HepG2 (cell line): ENCODE measurements around the gene SSH3. TPM values are rescaled to one million over a fixed set of nuclear protein-coding genes. Genes with fewer than 3 reads are reported as not detected.

Source experiments
- ARNT ChIP-seq: fragments of 450-650 bp; IDR thresholded peaks from 2 replicates; pipeline ENCODE4 v1.6.1; 2017
- ATAD3A ChIP-seq: sonication (generic); formaldehyde crosslinking; IDR thresholded peaks from 2 replicates; pipeline ENCODE4 v1.4.0; 2020; ENCODE audit warnings: missing genetic modification reagents
- ELF3 ChIP-seq: IDR thresholded peaks from 2 replicates; pipeline ENCODE4 v1.6.1; 2016; ENCODE audit warnings: missing genetic modification reagents, missing compliant biosample characterization
- FOXK2 ChIP-seq: fragments of 450-650 bp; IDR thresholded peaks from 2 replicates; pipeline ENCODE4 v1.6.1; 2016
- NFKB2 ChIP-seq: sonication (generic); formaldehyde crosslinking; IDR thresholded peaks from 2 replicates; pipeline ENCODE4 v1.4.0; 2020; ENCODE audit warnings: missing genetic modification reagents, borderline replicate concordance
- REPIN1 ChIP-seq: sonication (generic); formaldehyde crosslinking; IDR thresholded peaks from 2 replicates; pipeline ENCODE4 v1.8.0; 2022; ENCODE audit warnings: missing genetic modification reagents, low read depth, mild to moderate bottlenecking, borderline replicate concordance
- RXRB ChIP-seq: IDR thresholded peaks from 2 replicates; pipeline ENCODE4 v1.6.1; 2016; ENCODE audit warnings: borderline replicate concordance, missing genetic modification reagents, missing compliant biosample characterization
- SNAPC5 ChIP-seq: sonication (generic); formaldehyde crosslinking; IDR thresholded peaks from 2 replicates; pipeline ENCODE4 v1.8.1; 2023; ENCODE audit warnings: mild to moderate bottlenecking, missing genetic modification reagents, borderline replicate concordance
- SOX6 ChIP-seq, 2 experiments: fragments of 450-650 bp in 1 of 2; sonication (generic) in 1 of 2; formaldehyde crosslinking in 1 of 2; IDR thresholded peaks; 2 replicates each; pipeline versions ENCODE4 v1.4.0 to v1.6.1; 2017 to 2020; ENCODE audit warnings: antibody characterized with exemption in 1 of 2, mild to moderate bottlenecking in 1 of 2, missing genetic modification reagents in 1 of 2
- ZBTB43 ChIP-seq: sonication (generic); formaldehyde crosslinking; conservative IDR thresholded peaks from 2 replicates; pipeline ENCODE4 v1.4.0; 2020; ENCODE audit warnings: missing genetic modification reagents
- ZFP1 ChIP-seq: IDR thresholded peaks from 2 replicates; pipeline ENCODE4 v1.6.1; 2016
- ZNF101 ChIP-seq: sonication (generic); formaldehyde crosslinking; IDR thresholded peaks from 2 replicates; pipeline ENCODE4 v1.4.0; 2020; ENCODE audit warnings: mild to moderate bottlenecking, low read depth, missing genetic modification reagents, borderline replicate concordance
- ZNF615 ChIP-seq: sonication (generic); formaldehyde crosslinking; IDR thresholded peaks from 2 replicates; pipeline ENCODE4 v1.5.0; 2020; ENCODE audit warnings: mild to moderate bottlenecking, missing genetic modification reagents, borderline replicate concordance
- ZNF768 ChIP-seq: sonication (generic); formaldehyde crosslinking; IDR thresholded peaks from 2 replicates; pipeline ENCODE4 v1.4.0; 2020; ENCODE audit warnings: missing genetic modification reagents
- ZSCAN31 ChIP-seq: sonication (generic); formaldehyde crosslinking; IDR thresholded peaks from 2 replicates; pipeline ENCODE4 v1.5.0; 2020; ENCODE audit warnings: low read depth, mild to moderate bottlenecking, missing genetic modification reagents
- polyA plus RNA-seq, 8 experiments: library from polyadenylated mRNA; depleted of rRNA in 3 of 8; stranded (reverse) in 7 of 8; unstranded in 1 of 8; fragments of >200 nt; fragmentation: Illumina TruSeq in 4 of 8; extraction: Trizol in 4 of 8; gene quantifications; 2 replicates each; pipeline versions ENCODE4 v1.2.1 to v1.2.3, GENCODE V29; 2011 to 2016; ENCODE audit warnings: low read depth in 4 of 8, missing spikeins in 1 of 8, mixed read lengths in 1 of 8; ENCODE audit not compliant: insufficient read depth in 1 of 8
- total RNA-seq, 5 experiments: library from RNA; depleted of rRNA; stranded (reverse); fragments of >200 nt; fragmentation: Illumina TruSeq; extraction: Trizol; gene quantifications; 2 replicates each; pipeline ENCODE4 v1.2.3, GENCODE V29; 2016; ENCODE audit warnings: low read depth in 1 of 5
- TF ChIP-seq, protein P1 (sequence below): sonication (generic); formaldehyde crosslinking; IDR thresholded peaks from 2 replicates; pipeline ENCODE4 v1.8.0; 2022; ENCODE audit warnings: mild to moderate bottlenecking, missing genetic modification reagents, moderate library complexity

The SSH3 gene
- total and polyA plus RNA-seq, 2 of the 13 experiments (the other 11 are each of a cell fraction or from before 2014, with no cell fraction given), result 12.4 to 18.8 TPM

DNA sequence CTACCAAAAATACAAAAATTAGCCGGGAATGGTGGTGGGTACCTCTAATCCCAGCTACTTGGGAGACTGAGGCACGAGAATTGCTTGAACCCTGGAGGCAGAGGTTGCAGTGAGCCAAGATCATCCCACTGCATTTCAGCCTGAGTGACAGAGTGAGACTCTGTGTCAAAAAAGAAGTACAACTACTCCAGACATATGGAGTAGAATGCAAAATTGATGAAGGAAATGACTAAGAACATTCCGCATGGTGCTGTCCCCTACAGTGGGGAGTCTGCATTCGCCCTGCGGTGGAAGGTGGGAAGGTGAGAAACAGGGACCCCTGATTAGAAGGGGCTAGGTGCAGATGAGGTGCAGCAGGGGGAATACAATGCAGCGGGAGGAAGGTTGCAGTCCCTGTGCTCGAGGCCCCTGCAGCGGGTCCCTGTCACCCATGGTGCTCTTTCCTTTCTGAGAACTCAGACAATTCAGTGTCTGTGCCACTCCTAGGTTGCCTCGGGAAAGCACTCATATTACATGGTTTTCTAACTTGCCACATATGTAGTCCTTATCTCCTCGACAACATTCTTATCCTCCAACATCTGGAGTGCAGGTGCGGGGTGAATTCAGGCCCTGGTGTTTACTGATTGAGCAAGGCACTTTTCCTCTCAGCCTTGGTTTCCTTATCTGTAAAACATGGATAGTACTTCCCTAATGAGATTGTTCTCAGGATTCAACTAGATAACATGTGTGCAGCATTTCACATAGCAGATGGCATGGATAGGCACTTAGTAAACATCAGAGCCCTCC is 44.8 kb downstream of the SSH3 start (continued):
- TF ChIP-seq, protein P1, sequence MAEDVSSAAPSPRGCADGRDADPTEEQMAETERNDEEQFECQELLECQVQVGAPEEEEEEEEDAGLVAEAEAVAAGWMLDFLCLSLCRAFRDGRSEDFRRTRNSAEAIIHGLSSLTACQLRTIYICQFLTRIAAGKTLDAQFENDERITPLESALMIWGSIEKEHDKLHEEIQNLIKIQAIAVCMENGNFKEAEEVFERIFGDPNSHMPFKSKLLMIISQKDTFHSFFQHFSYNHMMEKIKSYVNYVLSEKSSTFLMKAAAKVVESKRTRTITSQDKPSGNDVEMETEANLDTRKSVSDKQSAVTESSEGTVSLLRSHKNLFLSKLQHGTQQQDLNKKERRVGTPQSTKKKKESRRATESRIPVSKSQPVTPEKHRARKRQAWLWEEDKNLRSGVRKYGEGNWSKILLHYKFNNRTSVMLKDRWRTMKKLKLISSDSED (CRISPR knock-in tag), result no peak
- TF ChIP-seq ZBTB43 (no peak), ATAD3A (no peak), ZNF768 (CRISPR knock-in tag) (no peak), ELF3 (CRISPR knock-in tag) (no peak), FOXK2 (no peak), REPIN1 (CRISPR knock-in tag) (no peak), ZNF101 (CRISPR knock-in tag) (no peak), NFKB2 (CRISPR knock-in tag) (no peak), ZNF615 (CRISPR knock-in tag) (no peak), ZSCAN31 (CRISPR knock-in tag) (no peak), ZFP1 (CRISPR knock-in tag) (no peak), RXRB (no peak), SOX6 (IDR thresholded peaks at IDR 0.05) (no peak), SOX6 (CRISPR knock-in tag; IDR thresholded peaks at IDR 0.05) (no peak), ARNT (no peak), SNAPC5 (CRISPR knock-in tag) (no peak)
